Measurements from ENCODE around the gene ADK. TPM values are rescaled to one million over a fixed set of nuclear protein-coding genes. Genes with fewer than 3 reads are reported as not detected.

Gene ADK
- total and polyA plus RNA-seq, 2 donors (not counting 3 experiments of a cell fraction or from before 2014, with no cell fraction given) = 11.7 to 46.5 TPM

- H3K4me1 ChIP-seq (ENCODE audit: control insufficient read depth, extremely low read depth, insufficient read depth, low read length) = no peaks in the 10 kb centered on the region
- ChIA-PET CTCF (no interaction called here), POLR2A (no interaction called here)
- H3K4me2 ChIP-seq (ENCODE audit: insufficient read depth, low read length) = no peak overlapping the region
- DNase-seq (ENCODE audit: low read depth, low spot score) = no peak
- intact Hi-C loops (cut with micrococcal nuclease) (no loop called here), dilution Hi-C loops (cut with MboI; ENCODE audit: extremely low pct_ligation_motif_present, low sequenced_read_pairs) (no loop called here)
- H3K9me1 ChIP-seq (replicated peaks; ENCODE audit: control insufficient read depth, extremely low read depth, insufficient read depth, low read length) = no peaks in the 10 kb centered on the region
- no peak overlapping the region for H3K9ac ChIP-seq (replicated peaks; ENCODE audit: extremely low read depth, insufficient read depth, low read length)
- no peak overlapping the region for H2AFZ ChIP-seq (ENCODE audit: low read depth, low read length)
- FAIRE-seq = no peak
- no peaks in the 10 kb centered on the region for H3K27me3 ChIP-seq (ENCODE audit: control insufficient read depth in 2 of 2, insufficient read depth in 2 of 2, low read length in 2 of 2)
- H3K36me3 ChIP-seq (ENCODE audit: control insufficient read depth in 2 of 2, extremely low read depth in 1 of 2, insufficient read depth in 2 of 2, low read length in 2 of 2) = no peaks in the 10 kb centered on the region
- no TSS peak for BruUV-seq (replicated peaks)
- TF ChIP-seq CTCF (IDR thresholded peaks at IDR 0.05; ENCODE audit: extremely low read depth in 1 of 2, insufficient read depth in 1 of 2, low read depth in 1 of 2, low read length in 2 of 2) = no peak
- TF ChIP-seq JUN (IDR thresholded peaks at IDR 0.05; ENCODE audit: borderline replicate concordance, insufficient read depth, insufficient read length, low read depth) = no peak
- no peak for TF ChIP-seq EZH2 (IDR thresholded peaks at IDR 0.05; ENCODE audit: borderline replicate concordance, low read depth, low read length, severe bottlenecking)
- no peak for TF ChIP-seq MAX (IDR thresholded peaks at IDR 0.05; ENCODE audit: insufficient read depth, insufficient read length)
- TF ChIP-seq GATA2 (IDR thresholded peaks at IDR 0.05; ENCODE audit: insufficient read depth, insufficient read length, low read depth, low read length) = no peak
- no peak for TF ChIP-seq FOS (IDR thresholded peaks at IDR 0.05; ENCODE audit: borderline replicate concordance, insufficient read depth, low read length)
- TF ChIP-seq POLR2AphosphoS5 (IDR thresholded peaks at IDR 0.05; ENCODE audit: insufficient read depth, low read depth, low read length) = no peak
- TF ChIP-seq POLR2A (IDR thresholded peaks at IDR 0.05; ENCODE audit: low read depth, low read length) = no peak
- no peak for TF ChIP-seq MYC (IDR thresholded peaks at IDR 0.05; ENCODE audit: low read depth, low read length)
- H3K4me3 ChIP-seq (replicated peaks in 1 of 3; ENCODE audit: insufficient read depth in 1 of 3, low read depth in 1 of 3, low read length in 3 of 3) = no peak overlapping the region
- H3K79me2 ChIP-seq (ENCODE audit: control insufficient read depth, insufficient read depth, low read length) = peaks cover 53% of the 10 kb centered on the region
- H3K9me3 ChIP-seq (replicated peaks; ENCODE audit: control insufficient read depth, insufficient read depth, low read length) = no peaks in the 10 kb centered on the region
- no peak overlapping the region for H3K27ac ChIP-seq (ENCODE audit: insufficient read depth, low read depth, low read length)
- no peaks in the 10 kb centered on the region for H4K20me1 ChIP-seq (replicated peaks; ENCODE audit: control insufficient read depth, extremely low read depth, insufficient read depth, low read length)
Measured at GRCh38 chr10:74199315-74199714, 48.3 kb downstream of the ADK start.

Measured in endothelial cell of umbilical vein (primary cell).